Neuronal stem cell (in vitro differentiated cells): ENCODE results near the gene TMEM61.

Source experiments
- DNase-seq: peaks from one replicate; pipeline ENCODE4 v3.0.0-alpha.2; 2013; ENCODE audit warnings: low spot score
- H2AFZ ChIP-seq: one replicate; pipeline ENCODE4 v1.6.1; 2013; ENCODE audit warnings: mild to moderate bottlenecking, low read length, inconsistent platforms
- H2AK5ac ChIP-seq: 2 replicates; pipeline ENCODE4 v1.6.1; 2013; ENCODE audit warnings: low read depth, mild to moderate bottlenecking, inconsistent platforms, low read length, moderate library complexity, mixed read lengths
- H2BK120ac ChIP-seq: 2 replicates; pipeline ENCODE4 v1.6.1; 2013; ENCODE audit warnings: low read depth, mild to moderate bottlenecking, inconsistent platforms, low read length, moderate library complexity, mixed read lengths
- H2BK12ac ChIP-seq: one replicate; pipeline ENCODE4 v1.6.1; 2013; ENCODE audit warnings: low read length, inconsistent platforms
- H2BK15ac ChIP-seq: 2 replicates; pipeline ENCODE4 v1.6.1; 2013; ENCODE audit warnings: mild to moderate bottlenecking, low read length, inconsistent platforms, mixed read lengths
- H2BK5ac ChIP-seq: one replicate; pipeline ENCODE4 v1.6.1; 2013; ENCODE audit warnings: inconsistent platforms, mild to moderate bottlenecking, low read length, moderate library complexity
- H3K14ac ChIP-seq: one replicate; pipeline ENCODE4 v1.6.1; 2013; ENCODE audit warnings: low read length, inconsistent platforms
- H3K18ac ChIP-seq: 2 replicates; pipeline ENCODE4 v1.6.1; 2013; ENCODE audit warnings: low read length, inconsistent platforms
- H3K23ac ChIP-seq: 2 replicates; pipeline ENCODE4 v1.6.1; 2013; ENCODE audit warnings: low read depth, mild to moderate bottlenecking, mixed read lengths, low read length, inconsistent platforms; ENCODE audit not compliant: poor library complexity
- H3K27ac ChIP-seq: replicated peaks from 3 replicates; pipeline ENCODE4 v1.5.1; 2013; ENCODE audit warnings: low read length, inconsistent platforms
- H3K27me3 ChIP-seq, 3 experiments: 2 replicates each; pipeline ENCODE4 v1.6.1; 2013; ENCODE audit warnings: low read length in 3 of 3, mild to moderate bottlenecking in 2 of 3, inconsistent platforms in 1 of 3, low read depth in 1 of 3, mixed read lengths in 1 of 3, moderate library complexity in 1 of 3; ENCODE audit not compliant: control insufficient read depth in 3 of 3, insufficient read depth in 3 of 3
- H3K36me3 ChIP-seq, 2 donors: replicated peaks in 1 of 2; 2 replicates each; pipeline ENCODE4 v1.6.1; 2013; ENCODE audit warnings: low read length in 2 of 2; ENCODE audit not compliant: control insufficient read depth in 2 of 2, insufficient read depth in 2 of 2
- H3K4ac ChIP-seq: 2 replicates; pipeline ENCODE4 v1.6.1; 2013; ENCODE audit warnings: inconsistent platforms, mild to moderate bottlenecking, low read length, moderate library complexity
- H3K4me1 ChIP-seq, 2 donors: 1 replicate in 1 of 2; 2 replicates in 1 of 2; pipeline ENCODE4 v1.6.1; 2013; ENCODE audit warnings: low read length in 2 of 2, low read depth in 1 of 2; ENCODE audit not compliant: control insufficient read depth in 2 of 2, insufficient read depth in 1 of 2
- H3K4me2 ChIP-seq: one replicate; pipeline ENCODE4 v1.6.1; 2013; ENCODE audit warnings: mild to moderate bottlenecking, low read length, inconsistent platforms; ENCODE audit not compliant: insufficient read depth, poor library complexity, severe bottlenecking
- H3K4me3 ChIP-seq, 2 donors: 2 replicates each; pipeline ENCODE4 v1.5.1; 2013; ENCODE audit warnings: low read length in 2 of 2, mild to moderate bottlenecking in 2 of 2, inconsistent platforms in 1 of 2, moderate library complexity in 1 of 2
- H3K79me1 ChIP-seq: one replicate; pipeline ENCODE4 v1.6.1; 2013; ENCODE audit warnings: low read depth, mild to moderate bottlenecking, inconsistent platforms, low read length, moderate library complexity
- H3K9ac ChIP-seq: one replicate; pipeline ENCODE4 v1.6.1; 2013; ENCODE audit warnings: mild to moderate bottlenecking, low read depth, low read length, inconsistent platforms; ENCODE audit not compliant: poor library complexity
- H3K9me3 ChIP-seq, 2 donors: replicated peaks in 1 of 2; 2 replicates each; pipeline versions ENCODE3 to v1.6.1; 2013; ENCODE audit warnings: low read length in 2 of 2, mild to moderate bottlenecking in 2 of 2, inconsistent platforms in 1 of 2, low read depth in 1 of 2, mixed read lengths in 1 of 2, moderate library complexity in 1 of 2; ENCODE audit not compliant: control insufficient read depth in 2 of 2, insufficient read depth in 1 of 2
- H4K8ac ChIP-seq: one replicate; pipeline ENCODE4 v1.6.1; 2013; ENCODE audit warnings: low read depth, mild to moderate bottlenecking, inconsistent platforms, low read length, moderate library complexity
- H4K91ac ChIP-seq: one replicate; pipeline ENCODE4 v1.6.1; 2013; ENCODE audit warnings: low read length, low read depth, mild to moderate bottlenecking, inconsistent platforms; ENCODE audit not compliant: poor library complexity
- WGBS, 2 donors: extraction: QIAGEN DNeasy Blood & Tissue Kit; methylation state at CpG; one replicate each; pipeline ENCODE4 v1.1.7; 2013; ENCODE audit warnings: missing lambda C conversion rate in 2 of 2, mixed read lengths in 1 of 2; ENCODE audit not compliant: insufficient read length in 2 of 2, insufficient replicate concordance in 1 of 2; ENCODE audit errors: extremely low coverage in 2 of 2; 5-methylcytosine and 5-hydroxymethylcytosine counted together

Gene TMEM61

GRCh38 chr1:55040933-55041494 is 60.6 kb downstream of the TMEM61 start:
- no peak overlapping the region for H2BK5ac ChIP-seq
- no peak overlapping the region for H3K14ac ChIP-seq
- H3K9ac ChIP-seq, result no peak overlapping the region
- no peak for DNase-seq
- H2BK12ac ChIP-seq, result no peak overlapping the region
- H3K4me2 ChIP-seq, result peak overlapping the region; percentile 99
- no peak overlapping the region for H2AK5ac ChIP-seq
- H3K4me3 ChIP-seq, result peak overlapping the region in 1 of 2 donors; percentile 90
- H3K18ac ChIP-seq, result no peak overlapping the region
- H3K79me1 ChIP-seq, result no peaks in the 10 kb centered on the region
- H3K4me1 ChIP-seq, result peaks cover 0 to 13% of the 10 kb centered on the region in 2 donors
- no peak overlapping the region for H4K8ac ChIP-seq
- WGBS, 2 donors, result no CpG with 5 or more reads among the region's 5 CpGs
- H3K27me3 ChIP-seq, result peaks cover 7 to 85% (median 29%) of the 10 kb centered on the region in 3 experiments
- no peak overlapping the region for H4K91ac ChIP-seq
- peaks cover 0 to 2% of the 10 kb centered on the region in 2 donors for H3K9me3 ChIP-seq
- H3K4ac ChIP-seq, result no peak overlapping the region
- no peak overlapping the region for H2BK15ac ChIP-seq
- H3K27ac ChIP-seq, result no peak overlapping the region
- no peak overlapping the region for H2BK120ac ChIP-seq
- H2AFZ ChIP-seq, result no peak overlapping the region
- peaks cover 0 to 5% of the 10 kb centered on the region in 2 donors for H3K36me3 ChIP-seq
- no peak overlapping the region for H3K23ac ChIP-seq

GRCh38 chr1:55041613-55042012 is 61.2 kb downstream of the TMEM61 start:
- no CpG with 5 or more reads among the region's 3 CpGs for WGBS, 2 donors
- H3K79me1 ChIP-seq, result no peaks in the 10 kb centered on the region
- H3K9me3 ChIP-seq, result no peaks in the 10 kb centered on the region
- H2BK15ac ChIP-seq, result no peak overlapping the region
- peaks cover 7 to 79% (median 29%) of the 10 kb centered on the region in 3 experiments for H3K27me3 ChIP-seq
- H2BK120ac ChIP-seq, result no peak overlapping the region
- no peak overlapping the region for H3K18ac ChIP-seq
- no peak overlapping the region for H2BK12ac ChIP-seq
- no peak overlapping the region for H4K8ac ChIP-seq
- no peak overlapping the region for H3K23ac ChIP-seq
- H2AFZ ChIP-seq, result no peak overlapping the region
- H2AK5ac ChIP-seq, result no peak overlapping the region
- peaks cover 0 to 5% of the 10 kb centered on the region in 2 donors for H3K36me3 ChIP-seq
- H3K4me2 ChIP-seq, result no peak overlapping the region
- H3K4me3 ChIP-seq, result no peak overlapping the region
- no peak overlapping the region for H4K91ac ChIP-seq
- H3K4ac ChIP-seq, result no peak overlapping the region
- H2BK5ac ChIP-seq, result no peak overlapping the region
- H3K9ac ChIP-seq, result no peak overlapping the region
- H3K14ac ChIP-seq, result no peak overlapping the region
- peaks cover 0 to 13% of the 10 kb centered on the region in 2 donors for H3K4me1 ChIP-seq
- DNase-seq, result no peak
- H3K27ac ChIP-seq, result no peak overlapping the region
